Tibial nerve (tissue), 4 donors: Measurements from ENCODE around the gene TMPRSS12. TPM values are rescaled to one million over a fixed set of nuclear protein-coding genes. Genes with fewer than 3 reads are reported as not detected.
"Not testable (repeated sequence)": the region's sequence is repeated elsewhere in the genome, so short reads cannot be mapped to it uniquely, and the experiment has no call there.

Source experiments
- DNase-seq, 2 donors: peaks; one replicate each; pipeline ENCODE4 v3.0.0-alpha.2; 2019; ENCODE audit warnings: low spot score in 2 of 2
- H3K27ac ChIP-seq, 4 donors: fragments of 200-600 bp; sonication (generic) in 3 of 4; one replicate each; pipeline ENCODE4 v1.5.1; 2017 to 2019; ENCODE audit warnings: mild to moderate bottlenecking in 1 of 4
- H3K27me3 ChIP-seq, 2 donors: fragments of 200-600 bp; sonication (generic) in 1 of 2; one replicate each; pipeline versions ENCODE4 v1.5.1 to v1.6.0; 2017 to 2019
- H3K36me3 ChIP-seq, 3 donors: fragments of 200-600 bp; sonication (generic); one replicate each; pipeline ENCODE4 v1.5.1; 2018 to 2019
- H3K4me1 ChIP-seq, 4 donors: fragments of 200-600 bp; sonication (generic) in 3 of 4; one replicate each; pipeline ENCODE4 v1.5.1; 2017 to 2019
- H3K4me3 ChIP-seq, 4 donors: fragments of 200-600 bp; sonication (generic) in 3 of 4; one replicate each; pipeline ENCODE4 v1.5.1; 2017 to 2019; ENCODE audit warnings: mild to moderate bottlenecking in 1 of 4, moderate library complexity in 1 of 4
- H3K9me3 ChIP-seq, 4 donors: fragments of 200-600 bp; sonication (generic) in 3 of 4; one replicate each; pipeline ENCODE4 v1.5.1; 2017 to 2019
- CTCF ChIP-seq, 5 experiments: fragments of 200-600 bp in 3 of 5; fragments of 450-650 bp in 2 of 5; sonication (generic) in 3 of 5; IDR thresholded peaks; one replicate each; pipeline ENCODE4 v1.5.1; 2016 to 2019; ENCODE audit warnings: antibody characterized with exemption in 5 of 5, mild to moderate bottlenecking in 3 of 5, moderate library complexity in 2 of 5
- EP300 ChIP-seq, 2 donors: sonication (generic); formaldehyde crosslinking; IDR thresholded peaks; one replicate each; pipeline ENCODE4 v1.6.1; 2017; ENCODE audit warnings: antibody characterized with exemption in 2 of 2, mild to moderate bottlenecking in 1 of 2
- POLR2A ChIP-seq, 2 donors: fragments of 450-650 bp; IDR thresholded peaks; one replicate each; pipeline ENCODE4 v1.6.1; 2017; ENCODE audit warnings: antibody characterized with exemption in 2 of 2, mild to moderate bottlenecking in 2 of 2, moderate library complexity in 2 of 2
- WGBS, 2 donors: methylation state at CpG; one replicate each; pipeline ENCODE4 v1.1.5; 2018; 5-methylcytosine and 5-hydroxymethylcytosine counted together
- total RNA-seq, 4 donors: library from RNA; depleted of rRNA; stranded (reverse); fragments of >200 nt; gene quantifications; one replicate each; pipeline ENCODE4 v1.1.0, GENCODE V29; 2016

TMPRSS12 gene
- total RNA-seq, 4 donors from 2014 or later = not detected

GRCh38 chr12:50828121-50828520 is 14.6 kb upstream of the TMPRSS12 start:
- Histone ChIP-seq H3K4me1 (peaks cover 0 to 11% (median 0%) of the 10 kb centered on the region in 4 donors), H3K36me3 (no peaks in the 10 kb centered on the region), H3K27me3 (no peaks in the 10 kb centered on the region), H3K27ac (no peak overlapping the region), H3K9me3 (peaks cover 0 to 9% (median 0%) of the 10 kb centered on the region in 4 donors), H3K4me3 (no peak overlapping the region)
- WGBS, 2 donors = 100% methylated on average over 1 of the region's 1 CpG
- DNase-seq = no peak
- TF ChIP-seq EP300 (IDR thresholded peaks at IDR 0.05) (no peak), CTCF (IDR thresholded peaks at IDR 0.05) (no peak), POLR2A (IDR thresholded peaks at IDR 0.05) (no peak)

- H3K4me3 ChIP-seq = no peak overlapping the region
- no peaks in the 10 kb centered on the region for H3K27me3 ChIP-seq
- no peak overlapping the region for H3K27ac ChIP-seq
- peaks cover 0 to 11% (median 0%) of the 10 kb centered on the region in 4 donors for H3K4me1 ChIP-seq
- H3K36me3 ChIP-seq = no peaks in the 10 kb centered on the region
- peaks cover 0 to 16% (median 0%) of the 10 kb centered on the region in 4 donors for H3K9me3 ChIP-seq
- DNase-seq = no peak
- WGBS, 2 donors = 42 to 75% methylated on average over 2 of the region's 2 CpGs
- no peak for TF ChIP-seq POLR2A (IDR thresholded peaks at IDR 0.05)
- TF ChIP-seq CTCF (IDR thresholded peaks at IDR 0.05) = no peak
- no peak for TF ChIP-seq EP300 (IDR thresholded peaks at IDR 0.05)
These were observed 13.8 kb upstream of the TMPRSS12 start for GRCh38 chr12:50828886-50829285.

- not testable (repeated sequence) for H3K36me3 ChIP-seq, H3K4me3 ChIP-seq, H3K4me1 ChIP-seq, H3K27ac ChIP-seq, DNase-seq, H3K27me3 ChIP-seq
- H3K9me3 ChIP-seq = peaks cover 0 to 21% (median 0%) of the 10 kb centered on the region in 4 donors
These were observed 8.9 kb upstream of the TMPRSS12 start for GRCh38 chr12:50833801-50834200.

GRCh38 chr12:50839042-50839441 is 3.7 kb upstream of the TMPRSS12 start:
- DNase-seq = no peak
- no peak overlapping the region for H3K4me3 ChIP-seq
- TF ChIP-seq CTCF (IDR thresholded peaks at IDR 0.05) (no peak), EP300 (IDR thresholded peaks at IDR 0.05) (no peak), POLR2A (IDR thresholded peaks at IDR 0.05) (no peak)
- no peak overlapping the region for H3K27ac ChIP-seq
- 84 to 85% methylated on average over 2 of the region's 2 CpGs for WGBS, 2 donors
- peaks cover 0 to 16% (median 0%) of the 10 kb centered on the region in 4 donors for H3K9me3 ChIP-seq
- no peaks in the 10 kb centered on the region for H3K36me3 ChIP-seq
- H3K4me1 ChIP-seq = peaks cover 0 to 7% (median 0%) of the 10 kb centered on the region in 4 donors
- peaks cover 0 to 4% of the 10 kb centered on the region in 2 donors for H3K27me3 ChIP-seq

- no peak for DNase-seq
- Histone ChIP-seq H3K27ac (no peak overlapping the region), H3K27me3 (peaks cover 0 to 4% of the 10 kb centered on the region in 2 donors), H3K9me3 (peaks cover 0 to 13% (median 0%) of the 10 kb centered on the region in 4 donors), H3K36me3 (no peaks in the 10 kb centered on the region), H3K4me1 (peaks cover 0 to 7% (median 0%) of the 10 kb centered on the region in 4 donors), H3K4me3 (no peak overlapping the region)
- TF ChIP-seq EP300 (IDR thresholded peaks at IDR 0.05) = no peak
- no peak for TF ChIP-seq CTCF (IDR thresholded peaks at IDR 0.05)
- TF ChIP-seq POLR2A (IDR thresholded peaks at IDR 0.05) = no peak
- 97% methylated on average over 7 of the region's 7 CpGs for WGBS, 2 donors
These were observed 1.8 kb upstream of the TMPRSS12 start for GRCh38 chr12:50840809-50841487.
